HG03469 (cell line): ENCODE measurements around the gene LRCH3.

Source experiments
- ATAC-seq: cut with Tn5 transposase; IDR thresholded peaks from one replicate; pipeline ENCODE4 v1.9.1; 2021; ENCODE audit warnings: mild to moderate bottlenecking, moderate library complexity, moderate number of reproducible peaks; ENCODE audit not compliant: unreplicated experiment

Gene LRCH3

GRCh38 chr3:197833930-197834715 lies 43.1 kb downstream of the LRCH3 start:
- ATAC-seq, result no peak

GRCh38 chr3:197835509-197835908 lies 44.5 kb downstream of the LRCH3 start:
- ATAC-seq, result no peak

GRCh38 chr3:197836244-197836643 lies 45.2 kb downstream of the LRCH3 start:
- ATAC-seq, result no peak

DNA sequence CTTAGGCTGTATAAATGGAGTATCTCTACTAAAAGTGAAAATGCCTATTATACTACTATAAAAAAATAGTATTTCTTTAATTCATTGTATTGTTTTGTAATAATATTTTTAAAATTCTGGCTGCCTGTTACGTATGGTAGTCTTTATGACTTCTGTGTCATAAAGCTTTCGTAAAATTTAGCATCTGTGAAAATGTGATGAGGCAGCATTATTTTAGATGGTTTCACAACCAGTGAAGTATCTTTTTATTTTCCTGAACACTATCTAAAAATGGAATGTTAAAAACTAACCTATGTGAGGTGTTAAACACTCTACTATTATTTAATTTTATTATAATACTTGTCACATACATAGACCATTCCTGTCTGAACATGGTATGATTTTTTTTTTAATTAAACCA lies 46.2 kb downstream of the LRCH3 start:
- no peak for ATAC-seq

DNA sequence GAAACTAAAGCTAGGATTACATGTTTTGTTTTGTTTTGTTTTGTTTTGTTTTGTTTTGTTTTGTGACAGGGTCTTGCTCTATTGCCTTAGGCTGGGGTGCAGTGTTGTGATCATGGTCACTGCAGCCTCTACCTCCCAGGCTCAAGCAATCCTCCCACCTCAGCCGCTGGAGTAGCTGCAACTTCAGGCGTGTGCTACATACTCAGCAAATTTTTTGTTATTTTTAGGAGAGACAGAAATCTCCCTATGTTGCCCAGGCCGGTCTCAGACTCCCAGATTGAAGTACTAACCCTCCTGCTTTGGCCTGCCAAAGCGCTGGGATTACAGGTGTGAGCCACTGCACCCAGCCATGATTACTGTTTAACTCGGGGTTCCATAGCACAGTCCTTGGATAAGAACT lies 50.7 kb downstream of the LRCH3 start:
- ATAC-seq, result no peak

GRCh38 chr3:197846491-197846890 lies 55.4 kb downstream of the LRCH3 start:
- no peak for ATAC-seq

DNA sequence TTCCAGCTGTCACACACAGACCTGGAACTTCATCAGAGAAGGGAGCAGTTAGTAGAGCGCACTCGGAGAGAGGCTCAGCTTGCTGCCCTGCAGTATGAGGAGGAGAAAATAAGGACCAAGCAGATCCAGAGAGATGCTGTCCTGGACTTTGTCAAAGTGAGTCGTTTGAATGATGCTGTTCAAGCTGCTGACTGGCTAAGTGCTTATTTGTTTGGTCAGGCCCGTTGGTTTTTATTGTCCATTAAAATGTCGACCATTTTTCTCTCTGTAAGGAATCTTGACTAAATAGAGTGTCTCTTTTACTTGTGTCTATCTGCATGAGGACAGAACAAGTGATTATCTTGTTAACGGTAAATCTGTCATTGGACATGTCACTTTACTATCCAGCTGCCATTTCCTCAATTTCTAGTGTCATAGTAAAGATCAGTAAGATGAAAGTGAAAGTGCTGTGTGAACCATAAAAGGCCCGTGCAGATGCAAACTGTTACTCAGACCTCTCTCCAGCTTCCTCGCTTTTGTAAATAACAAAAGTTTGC lies 56.9 kb downstream of the LRCH3 start:
- ATAC-seq, result peak; percentile 83

- ATAC-seq, result no peak
Observed at GRCh38 chr3:197854596-197855343, 63.7 kb downstream of the LRCH3 start.

- no peak for ATAC-seq
Observed at GRCh38 chr3:197855571-197855970, 64.5 kb downstream of the LRCH3 start.

- no peak for ATAC-seq
Observed at GRCh38 chr3:197856199-197856816, 65.3 kb downstream of the LRCH3 start.

- ATAC-seq, result no peak
Observed at GRCh38 chr3:197858133-197858532, 67.1 kb downstream of the LRCH3 start.

- no peak for ATAC-seq
Observed at GRCh38 chr3:197858598-197858997, 67.5 kb downstream of the LRCH3 start.

GRCh38 chr3:197866035-197866434 lies 75.0 kb downstream of the LRCH3 start:
- no peak for ATAC-seq

- no peak for ATAC-seq
Observed at GRCh38 chr3:197873329-197873728, 82.3 kb downstream of the LRCH3 start.

DNA sequence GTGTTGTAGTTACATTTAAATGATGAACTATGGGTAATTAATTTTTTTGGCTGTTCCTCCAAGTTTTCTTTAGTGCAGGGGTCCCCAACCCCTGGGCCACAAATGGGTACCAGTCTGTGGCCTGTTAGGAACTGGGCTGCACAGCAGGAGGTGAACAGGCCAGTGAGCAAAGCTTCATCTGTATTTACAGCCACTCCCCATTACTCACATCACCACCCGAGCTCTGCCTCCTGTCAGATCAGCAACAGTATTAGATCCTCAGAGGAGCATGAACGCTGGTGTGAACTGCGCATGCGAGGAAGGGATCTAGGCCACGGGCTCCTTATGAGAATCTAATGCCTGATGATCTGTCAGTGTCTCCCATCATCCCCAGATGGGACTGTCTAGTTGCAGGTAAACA lies 83.0 kb downstream of the LRCH3 start:
- no peak for ATAC-seq

DNA sequence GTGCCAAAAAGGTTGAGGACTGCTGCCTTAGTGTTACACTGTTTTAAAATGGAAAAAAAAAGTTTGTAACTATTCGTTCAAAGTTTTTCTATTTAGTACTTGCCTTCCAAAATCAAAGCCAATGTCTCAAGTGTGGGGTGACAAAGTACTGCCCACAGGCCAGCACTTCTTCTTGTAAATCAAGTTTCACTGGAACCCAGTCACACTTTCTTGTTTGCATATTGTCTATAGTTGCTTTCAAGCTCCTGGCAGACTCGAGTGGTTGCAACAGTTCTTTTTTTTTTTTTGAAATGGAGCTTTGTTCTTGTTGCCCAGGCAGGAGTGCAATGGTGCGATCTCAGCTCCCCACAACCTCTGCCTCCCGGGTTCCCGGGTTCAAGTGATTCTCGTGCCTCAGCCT lies 83.6 kb downstream of the LRCH3 start:
- ATAC-seq, result no peak

GRCh38 chr3:197877902-197878301 lies 86.8 kb downstream of the LRCH3 start:
- ATAC-seq, result no peak

- ATAC-seq, result no peak
Observed at GRCh38 chr3:197878427-197878826, 87.4 kb downstream of the LRCH3 start.

DNA sequence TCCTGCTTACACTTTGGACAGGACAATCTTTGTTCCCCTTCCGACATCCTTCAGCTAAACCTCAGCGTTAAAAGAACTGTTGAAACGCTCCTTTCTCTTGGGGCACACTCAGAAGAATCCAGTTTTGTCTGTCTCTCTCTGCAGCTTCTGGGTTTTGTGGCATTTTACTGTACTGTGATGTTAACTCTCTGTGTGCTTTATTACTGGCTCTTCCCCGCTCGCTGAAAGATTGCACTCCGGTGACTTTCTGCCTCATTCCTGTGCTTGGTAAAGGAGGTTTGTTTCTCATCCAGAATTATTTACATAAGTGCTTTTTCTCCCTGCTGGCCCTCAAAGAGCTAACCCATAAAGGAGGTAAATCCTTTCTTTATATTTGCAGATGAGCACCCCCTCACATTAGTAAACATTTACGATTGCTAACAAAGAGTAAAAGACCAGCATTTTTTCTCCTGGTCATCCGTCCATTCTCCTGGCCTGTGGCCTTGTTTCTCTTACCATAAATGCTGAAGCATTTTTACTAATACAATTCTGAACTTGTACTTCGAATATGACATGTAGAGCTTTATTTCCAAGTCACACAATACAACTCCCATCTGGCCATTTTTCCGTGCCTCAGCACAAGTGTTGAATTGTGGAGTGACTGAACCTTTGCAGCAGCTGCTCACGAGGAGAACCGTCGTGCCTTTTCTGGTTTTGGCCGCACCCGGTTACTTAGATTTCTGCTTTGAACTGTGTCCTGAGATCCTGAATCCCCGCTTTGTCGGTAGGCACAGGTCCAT lies 89.6 kb downstream of the LRCH3 start:
- ATAC-seq, result no peak

- no peak for ATAC-seq
Observed at GRCh38 chr3:197881270-197881969, 90.4 kb downstream of the LRCH3 start.
